Renal pelvis (tissue), 4 donors: ENCODE data around the gene PTPN5. TPM values are rescaled to one million over a fixed set of nuclear protein-coding genes. Genes with fewer than 3 reads are reported as not detected.

ENCODE experiments used
- DNase-seq: peaks from one replicate; pipeline ENCODE4 v3.0.0-alpha.2; 2013
- polyA plus RNA-seq, 3 donors: library from polyadenylated mRNA; unstranded; fragments of 120-200 nt; gene quantifications; one replicate each; pipeline ENCODE4 v1.2.1, GENCODE V29; 2013; ENCODE audit not compliant: insufficient read length in 3 of 3

Gene PTPN5
- polyA plus RNA-seq, 3 donors: 0.46 to 1.3 (median 0.58) TPM

- no peak for DNase-seq
Observed at GRCh38 chr11:18741783-18742182, 49.8 kb downstream of the PTPN5 start.

- no peak for DNase-seq
Observed at GRCh38 chr11:18739685-18740084, 51.9 kb downstream of the PTPN5 start.

GRCh38 chr11:18737642-18738041, 54.0 kb downstream of the PTPN5 start:
- no peak for DNase-seq

GRCh38 chr11:18736590-18737148, 54.9 kb downstream of the PTPN5 start:
- DNase-seq: no peak

- no peak for DNase-seq
Observed at GRCh38 chr11:18733202-18733601, 58.4 kb downstream of the PTPN5 start.

- DNase-seq: peak; percentile 51
Observed at GRCh38 chr11:18731949-18732821, 59.4 kb downstream of the PTPN5 start.

- DNase-seq: no peak
Observed at GRCh38 chr11:18731441-18731840, 60.2 kb downstream of the PTPN5 start.

- DNase-seq: no peak
Observed at GRCh38 chr11:18730020-18730419, 61.6 kb downstream of the PTPN5 start.

GRCh38 chr11:18729426-18729825, 62.2 kb downstream of the PTPN5 start:
- no peak for DNase-seq

- no peak for DNase-seq
Observed at GRCh38 chr11:18728658-18729057, 62.9 kb downstream of the PTPN5 start.

GRCh38 chr11:18727479-18728236, 63.9 kb downstream of the PTPN5 start:
- DNase-seq: peak; percentile 27

GRCh38 chr11:18726040-18726439, 65.6 kb downstream of the PTPN5 start, which contains the start of gene IGSF22:
Gene IGSF22, minus strand, starts transcription at chr11:18726188. Its CDS starts 1,952 bp downstream, at chr11:18724236.
- DNase-seq: no peak

GRCh38 chr11:18723991-18724390, 67.6 kb downstream of the PTPN5 start:
- no peak for DNase-seq

- no peak for DNase-seq
Observed at GRCh38 chr11:18722293-18722637, 69.3 kb downstream of the PTPN5 start.

- no peak for DNase-seq
Observed at GRCh38 chr11:18721561-18722292, 69.9 kb downstream of the PTPN5 start.

GRCh38 chr11:18720808-18721560, 70.6 kb downstream of the PTPN5 start:
- DNase-seq: peak; percentile 84

GRCh38 chr11:18720091-18720807, 71.3 kb downstream of the PTPN5 start:
- DNase-seq: peak; percentile 44

GRCh38 chr11:18715476-18715875, 76.1 kb downstream of the PTPN5 start:
- no peak for DNase-seq

- no peak for DNase-seq
Observed at GRCh38 chr11:18714443-18714780, 77.2 kb downstream of the PTPN5 start.

- DNase-seq: no peak
Observed at GRCh38 chr11:18713646-18714442, 77.8 kb downstream of the PTPN5 start.
